MCF 10A (cell line): ENCODE results near the gene SLFN12L. TPM values are rescaled to one million over a fixed set of nuclear protein-coding genes. Genes with fewer than 3 reads are reported as not detected.

Experiments used
- BruUV-seq: library from RNA; stranded (reverse); fragments of 400-500 nt; replicated peaks from 2 replicates; lab custom pipeline; 2021; lab: Mats Ljungman, UMichigan
- CTCF ChIA-PET: fragments of 300-600 bp; sonication (Branson Sonifier 250); formaldehyde crosslinking; extraction: SDS; loops from one replicate; lab custom pipeline; 2021; ENCODE audit warnings: antibody characterized with exemption, inconsistent platforms; lab: Yijun Ruan, JAX
- POLR2A ChIA-PET: fragments of 300-600, 350-650 bp; sonication (Branson Sonifier 250); formaldehyde crosslinking; extraction: SDS; loops from one replicate; lab custom pipeline; 2020; ENCODE audit warnings: antibody characterized with exemption, inconsistent platforms; lab: Yijun Ruan, JAX
- DNase-seq: peaks from one replicate; pipeline ENCODE4 v3.0.0-alpha.2; 2018; ENCODE audit not compliant: unreplicated experiment
- H3K27ac Mint-ChIP-seq: one replicate; pipeline ENCODE4 v1.8.0; 2022; ENCODE audit warnings: mild to moderate bottlenecking, low read depth, mixed read lengths; ENCODE audit not compliant: unreplicated experiment
- H3K27me3 Mint-ChIP-seq: one replicate; pipeline ENCODE4 v1.8.0; 2022; ENCODE audit warnings: mixed read lengths; ENCODE audit not compliant: insufficient read depth, unreplicated experiment
- H3K36me3 Mint-ChIP-seq: one replicate; pipeline ENCODE4 v1.8.0; 2022; ENCODE audit warnings: mild to moderate bottlenecking, moderate library complexity, mixed read lengths; ENCODE audit not compliant: insufficient read depth, unreplicated experiment
- H3K4me1 Mint-ChIP-seq: one replicate; pipeline ENCODE4 v1.8.0; 2022; ENCODE audit warnings: mixed read lengths; ENCODE audit not compliant: insufficient read depth, unreplicated experiment
- H3K4me3 Mint-ChIP-seq: one replicate; pipeline ENCODE4 v1.8.0; 2022; ENCODE audit warnings: mild to moderate bottlenecking, moderate library complexity, mixed read lengths; ENCODE audit not compliant: unreplicated experiment
- H3K9me3 Mint-ChIP-seq: one replicate; pipeline ENCODE4 v1.8.0; 2022; ENCODE audit warnings: mixed read lengths; ENCODE audit not compliant: unreplicated experiment
- CTCF ChIP-seq: fragments of 200-600 bp; IDR thresholded peaks from one replicate; pipeline ENCODE4 v1.8.0; 2022; ENCODE audit warnings: antibody characterized with exemption, mild to moderate bottlenecking; ENCODE audit not compliant: unreplicated experiment
- intact Hi-C: fragments of 100-400 bp; cut with micrococcal nuclease; formaldehyde crosslinking; loops from 2 replicates; pipeline ENCODE4 v1.14.1; 2022
- total RNA-seq: library from RNA; stranded (reverse); gene quantifications from 2 replicates; pipeline ENCODE4 v1.2.3, GENCODE V29; 2022

Gene SLFN12L
- total RNA-seq, 1 experiment from 2014 or later = 0.35 TPM

DNA sequence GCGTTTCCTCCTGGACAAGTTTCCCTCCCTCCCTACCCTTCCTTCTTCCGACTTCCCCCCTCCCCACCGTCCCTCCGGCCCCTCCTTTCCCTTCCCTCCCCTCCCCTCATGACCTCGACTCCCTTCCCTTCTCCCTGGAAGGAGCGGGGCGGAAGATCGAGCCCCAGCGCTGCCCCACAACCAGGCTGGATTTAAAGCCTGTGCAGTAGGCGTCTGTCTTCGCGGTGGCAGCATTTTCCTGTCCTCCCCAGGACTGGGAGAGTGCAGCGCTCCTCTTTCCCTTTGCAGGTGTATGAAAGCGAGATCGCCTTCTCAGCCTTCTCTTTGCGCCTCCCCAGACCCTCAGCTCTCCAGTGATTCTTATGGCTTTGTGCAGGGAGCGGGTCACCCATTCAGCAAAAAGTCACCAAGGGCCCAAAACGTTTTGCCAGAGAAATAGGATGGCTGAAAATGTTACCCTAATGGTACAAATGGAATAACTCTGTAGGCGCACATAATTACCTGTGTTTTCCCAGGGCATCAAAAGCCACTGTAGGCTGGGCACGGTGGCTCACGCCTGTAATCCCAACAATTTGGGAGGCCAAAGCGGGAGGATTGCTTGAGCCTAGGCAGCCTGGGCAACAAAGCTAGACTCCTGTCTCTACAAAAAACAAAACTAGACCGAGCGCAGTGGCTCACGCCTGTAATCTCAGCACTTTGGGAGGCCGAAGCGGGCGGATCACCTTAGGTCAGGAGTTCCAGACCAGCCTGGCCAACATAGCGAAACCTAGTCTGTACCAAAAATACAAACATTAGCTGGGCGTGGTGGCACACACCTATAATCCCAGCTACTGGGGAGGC, 40.8 kb downstream of the SLFN12L start:
- ChIA-PET CTCF (interaction anchor here (1.7 kb wide), 1 partner anchor 37 kb away, joined by 3 read pairs; no protein-coding TSS in a partner anchor), POLR2A (no interaction called here)
- Mint-ChIP-seq H3K4me3 (no peak overlapping the region), H3K9me3 (no peaks in the 10 kb centered on the region), H3K4me1 (no peaks in the 10 kb centered on the region), H3K27me3 (peaks cover 95% of the 10 kb centered on the region), H3K27ac (no peak overlapping the region), H3K36me3 (no peaks in the 10 kb centered on the region)
- no peak for DNase-seq
- intact Hi-C loops = no loop called here
- BruUV-seq = no TSS peak
- no peak for TF ChIP-seq CTCF

DNA sequence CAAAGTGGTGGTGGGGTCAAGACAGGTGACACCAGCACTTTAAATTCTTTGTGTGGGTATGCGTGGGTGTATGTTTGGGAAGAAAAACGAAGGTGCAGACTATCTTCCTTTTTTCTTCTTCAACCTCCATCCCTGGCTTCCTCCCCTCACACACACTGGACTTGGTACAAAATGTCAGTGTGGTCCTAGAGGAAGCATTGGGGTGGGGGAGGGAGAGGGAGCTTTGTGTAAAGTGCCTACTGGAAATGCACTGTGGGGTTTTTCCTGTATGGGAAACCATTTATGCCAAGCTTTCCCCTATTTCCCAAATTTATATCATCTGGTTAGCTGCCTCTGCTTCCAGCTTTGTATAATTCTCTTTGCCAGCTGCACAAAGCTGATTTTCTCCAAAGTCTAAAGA, 44.4 kb downstream of the SLFN12L start:
- no peak for DNase-seq
- Mint-ChIP-seq H3K36me3 (no peaks in the 10 kb centered on the region), H3K27ac (no peak overlapping the region), H3K4me1 (no peaks in the 10 kb centered on the region), H3K4me3 (no peak overlapping the region), H3K27me3 (peaks cover 90% of the 10 kb centered on the region), H3K9me3 (no peaks in the 10 kb centered on the region)
- POLR2A ChIA-PET = no interaction called here
- intact Hi-C loops = no loop called here
- TF ChIP-seq CTCF = no peak
- no TSS peak for BruUV-seq
- CTCF ChIA-PET = no interaction called here

- peaks cover 74% of the 10 kb centered on the region for H3K27me3 Mint-ChIP-seq
Observed at GRCh38 chr17:35491417-35491816, 46.1 kb downstream of the SLFN12L start.

More at GRCh38 chr17:35491417-35491816, 46.1 kb downstream of the SLFN12L start:
- Mint-ChIP-seq H3K4me1 (peaks cover 8% of the 10 kb centered on the region), H3K9me3 (no peaks in the 10 kb centered on the region), H3K36me3 (no peaks in the 10 kb centered on the region), H3K4me3 (no peak overlapping the region), H3K27ac (no peak overlapping the region)
- ChIA-PET POLR2A (interaction anchor here (0.6 kb wide), 1 partner anchor 200 kb away, joined by 3 read pairs; no protein-coding TSS in a partner anchor), CTCF (interaction anchor here (0.6 to 0.7 kb wide), 2 partner anchors 64 to 509 kb away, joined by 3 read pairs; no protein-coding TSS in a partner anchor)
- BruUV-seq = no TSS peak
- intact Hi-C loops = no loop called here
- no peak for DNase-seq
- no peak for TF ChIP-seq CTCF
